ENCODE data around the gene PORCN.

DNA sequence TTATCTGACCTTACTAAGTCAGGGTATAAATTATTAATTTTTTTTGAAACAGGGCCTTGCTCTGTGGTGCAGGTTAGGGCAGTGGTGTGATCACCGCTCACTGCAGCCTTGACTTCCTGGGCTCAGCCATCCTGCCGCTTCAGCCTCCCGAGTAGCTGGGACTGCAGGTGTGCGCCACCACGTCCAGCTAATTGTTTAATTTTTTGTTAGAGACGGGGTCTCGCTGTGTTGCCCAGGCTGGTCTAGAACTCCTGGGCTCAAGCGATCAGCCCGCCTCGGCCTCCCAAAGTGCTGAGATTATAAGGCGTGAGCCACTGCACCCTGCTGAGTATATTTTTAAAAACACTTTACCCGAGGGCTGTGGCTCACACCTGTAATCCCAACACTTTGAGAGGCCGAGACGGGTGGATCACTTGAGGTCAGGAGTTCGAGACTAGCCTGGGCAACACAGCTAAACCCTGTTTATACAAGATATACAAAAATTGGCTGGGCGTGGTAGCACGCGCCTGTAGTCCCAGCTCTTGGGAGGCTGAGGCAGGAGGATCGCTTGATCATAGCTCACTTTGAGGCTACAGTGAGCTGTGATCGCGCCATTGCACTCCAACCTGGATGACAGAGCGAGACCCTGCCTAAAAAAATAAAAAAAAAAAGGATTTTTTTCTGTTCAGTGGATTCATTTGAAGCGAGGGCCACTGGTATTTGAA is 30.0 kb downstream of the PORCN start:
- TF ChIP-seq, protein P1, sequence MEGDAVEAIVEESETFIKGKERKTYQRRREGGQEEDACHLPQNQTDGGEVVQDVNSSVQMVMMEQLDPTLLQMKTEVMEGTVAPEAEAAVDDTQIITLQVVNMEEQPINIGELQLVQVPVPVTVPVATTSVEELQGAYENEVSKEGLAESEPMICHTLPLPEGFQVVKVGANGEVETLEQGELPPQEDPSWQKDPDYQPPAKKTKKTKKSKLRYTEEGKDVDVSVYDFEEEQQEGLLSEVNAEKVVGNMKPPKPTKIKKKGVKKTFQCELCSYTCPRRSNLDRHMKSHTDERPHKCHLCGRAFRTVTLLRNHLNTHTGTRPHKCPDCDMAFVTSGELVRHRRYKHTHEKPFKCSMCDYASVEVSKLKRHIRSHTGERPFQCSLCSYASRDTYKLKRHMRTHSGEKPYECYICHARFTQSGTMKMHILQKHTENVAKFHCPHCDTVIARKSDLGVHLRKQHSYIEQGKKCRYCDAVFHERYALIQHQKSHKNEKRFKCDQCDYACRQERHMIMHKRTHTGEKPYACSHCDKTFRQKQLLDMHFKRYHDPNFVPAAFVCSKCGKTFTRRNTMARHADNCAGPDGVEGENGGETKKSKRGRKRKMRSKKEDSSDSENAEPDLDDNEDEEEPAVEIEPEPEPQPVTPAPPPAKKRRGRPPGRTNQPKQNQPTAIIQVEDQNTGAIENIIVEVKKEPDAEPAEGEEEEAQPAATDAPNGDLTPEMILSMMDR (IDR thresholded peaks at IDR 0.05 in 2 of 3, conservative IDR thresholded peaks at IDR 0.05 in 1 of 3; ENCODE audit: borderline replicate concordance in 1 of 3, insufficient read depth in 1 of 3, low read depth in 2 of 3, low read length in 2 of 3) = no peak
- TF ChIP-seq POLR2AphosphoS5 (IDR thresholded peaks at IDR 0.05; ENCODE audit: low read depth, low read length) (no peak), EZH2 (IDR thresholded peaks at IDR 0.05) (no peak), SIN3A (IDR thresholded peaks at IDR 0.05; ENCODE audit: low read depth) (no peak), ATF3 (IDR thresholded peaks at IDR 0.05) (no peak), JUND (IDR thresholded peaks at IDR 0.05) (no peak), ELF1 (IDR thresholded peaks at IDR 0.05; ENCODE audit: borderline replicate concordance, low read depth) (no peak), FOSL1 (IDR thresholded peaks at IDR 0.05; ENCODE audit: low read depth) (no peak), SP1 (IDR thresholded peaks at IDR 0.05; ENCODE audit: low read depth) (no peak), RAD21 (IDR thresholded peaks at IDR 0.05; ENCODE audit: low read depth) (no peak), POLR2A (IDR thresholded peaks at IDR 0.05; ENCODE audit: borderline replicate concordance, extremely low read depth, insufficient read depth, insufficient read length) (no peak), TCF7L2 (IDR thresholded peaks at IDR 0.05; ENCODE audit: borderline replicate concordance, extremely low read depth, insufficient read depth, insufficient read length) (no peak), REST (IDR thresholded peaks at IDR 0.05; ENCODE audit: low read depth) (no peak)
